HG03103 (cell line): Measurements from ENCODE around the gene ANXA7.
"Not testable (repeated sequence)": the region's sequence is repeated elsewhere in the genome, so short reads cannot be mapped to it uniquely, and the experiment has no call there.

Source experiments
- ATAC-seq: cut with Tn5 transposase; IDR thresholded peaks from one replicate; pipeline ENCODE4 v1.9.1; 2021; ENCODE audit warnings: low read depth; ENCODE audit not compliant: unreplicated experiment

The ANXA7 gene

DNA sequence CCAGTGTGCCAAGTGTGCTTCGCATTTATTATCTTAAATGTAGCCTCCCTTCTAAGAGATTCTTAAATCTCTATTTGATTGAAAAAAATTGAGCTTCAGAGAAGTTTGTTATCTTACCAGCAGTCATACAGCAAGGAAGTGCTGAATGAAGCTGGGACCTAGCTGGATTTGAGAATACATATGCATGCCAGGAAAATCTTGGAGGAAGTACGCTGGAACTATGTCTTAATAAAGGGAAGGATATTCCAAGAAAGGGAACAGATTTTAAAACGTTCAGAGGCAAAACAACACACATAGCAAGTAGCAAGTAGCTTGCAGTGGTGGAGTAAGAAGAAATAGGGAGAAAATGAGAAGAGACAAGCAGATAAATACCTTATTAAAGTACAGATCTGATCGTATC lies 56.7 kb downstream of the ANXA7 start:
- ATAC-seq: no peak

- ATAC-seq: no peak
Observed at GRCh38 chr10:73344269-73344668, 69.6 kb downstream of the ANXA7 start.

- no peak for ATAC-seq
Observed at GRCh38 chr10:73340121-73340520, 73.7 kb downstream of the ANXA7 start.

- no peak for ATAC-seq
Observed at GRCh38 chr10:73339436-73339835, 74.4 kb downstream of the ANXA7 start.

DNA sequence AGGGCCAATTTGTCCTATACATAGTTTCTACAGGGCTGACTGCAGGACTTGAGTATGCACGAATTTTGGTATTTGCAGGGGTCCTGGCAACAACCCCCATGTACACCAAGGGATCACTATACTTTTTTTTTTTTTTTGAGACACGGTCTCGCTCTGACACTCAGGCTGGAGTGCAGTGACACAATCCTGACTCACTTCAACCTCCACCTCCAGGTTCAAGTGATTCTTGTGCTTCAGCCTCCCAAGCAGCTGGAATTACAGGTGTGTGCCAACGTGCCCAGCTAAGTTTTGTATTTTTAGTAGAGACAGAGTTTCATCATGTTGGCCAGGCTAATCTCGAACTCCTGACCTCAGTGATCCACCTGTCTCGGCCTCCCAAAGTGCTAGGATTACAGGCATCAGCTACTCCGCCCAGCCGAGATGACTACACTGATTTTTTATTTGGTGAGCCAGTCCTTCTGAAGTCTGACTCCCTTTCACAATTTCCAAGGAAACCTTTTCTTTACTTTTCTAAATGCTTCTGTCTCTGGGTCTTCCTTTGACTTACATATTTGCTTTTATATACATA lies 75.0 kb downstream of the ANXA7 start:
- no peak for ATAC-seq

DNA sequence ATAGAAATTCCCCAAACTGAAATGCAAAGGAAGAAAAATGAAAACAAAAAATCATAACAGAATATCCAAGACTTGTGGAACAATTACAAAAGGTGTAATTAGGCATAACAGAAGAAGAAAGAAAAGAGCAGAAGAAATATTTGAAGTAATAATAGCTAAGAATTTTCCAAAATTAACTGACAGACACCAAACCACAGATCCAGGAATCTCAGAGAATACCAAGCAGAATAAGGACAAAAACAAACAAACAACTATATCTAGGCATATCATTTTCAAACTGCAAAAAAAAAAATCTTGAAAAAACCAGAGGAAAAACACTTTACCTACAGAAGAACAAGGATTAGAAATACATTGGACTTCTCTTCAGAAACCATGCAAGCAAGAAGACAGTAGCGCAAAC lies 80.7 kb downstream of the ANXA7 start:
- ATAC-seq: no peak

GRCh38 chr10:73332379-73332778 lies 81.5 kb downstream of the ANXA7 start:
- no peak for ATAC-seq

DNA sequence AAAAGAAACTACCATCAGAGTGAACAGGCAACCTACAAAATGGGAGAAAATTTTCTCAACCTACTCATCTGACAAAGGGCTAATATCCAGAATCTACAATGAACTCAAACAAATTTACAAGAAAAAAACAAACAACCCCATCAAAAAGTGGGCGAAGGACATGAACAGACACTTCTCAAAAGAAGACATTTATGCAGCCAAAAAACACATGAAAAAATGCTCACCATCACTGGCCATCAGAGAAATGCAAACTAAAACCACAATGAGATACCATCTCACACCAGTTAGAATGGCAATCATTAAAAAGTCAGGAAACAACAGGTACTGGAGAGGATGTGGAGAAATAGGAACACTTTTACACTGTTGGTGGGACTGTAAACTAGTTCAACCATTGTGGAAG lies 85.3 kb downstream of the ANXA7 start:
- not testable (repeated sequence) for ATAC-seq

- not testable (repeated sequence) for ATAC-seq
Observed at GRCh38 chr10:73325290-73325689, 88.6 kb downstream of the ANXA7 start.
